PC-9 (cell line): ENCODE results near the gene EXOC4. TPM values are rescaled to one million over a fixed set of nuclear protein-coding genes. Genes with fewer than 3 reads are reported as not detected.

ENCODE experiments used
- BruUV-seq: library from RNA; stranded (reverse); fragments of 400-500 nt; replicated peaks from 2 replicates; lab custom pipeline; 2021; lab: Mats Ljungman, UMichigan
- CTCF ChIA-PET: fragments of 300-600 bp; sonication (Branson Sonifier 250); formaldehyde crosslinking; loops from one replicate; lab custom pipeline; 2022; ENCODE audit warnings: antibody characterized with exemption; lab: Charles Lee
- POLR2A ChIA-PET: fragments of 300-600 bp; sonication (Branson Sonifier 250); formaldehyde crosslinking; loops from one replicate; lab custom pipeline; 2022; ENCODE audit warnings: antibody characterized with exemption; ENCODE audit not compliant: unreplicated experiment; lab: Charles Lee
- DNase-seq, 2 experiments: peaks; one replicate each; pipeline versions ENCODE4 v3.0.0 to v3.0.0-alpha.2; 2015 to 2022; ENCODE audit warnings: mixed read lengths in 1 of 2
- H2AFZ ChIP-seq: fragments of 200-600 bp; sonication (generic); 2 replicates; pipeline ENCODE4 v1.8.1; 2017; ENCODE audit warnings: antibody characterized with exemption
- H3F3A ChIP-seq: fragments of 200-600 bp; sonication (generic); 2 replicates; pipeline ENCODE4 v1.8.1; 2017; ENCODE audit warnings: antibody characterized with exemption, mild to moderate bottlenecking, low read depth; ENCODE audit not compliant: insufficient read depth
- H3K27ac ChIP-seq: fragments of 200-600 bp; sonication (generic); 2 replicates; pipeline ENCODE4 v1.6.1; 2016; ENCODE audit warnings: mixed run types
- H3K27me3 ChIP-seq: fragments of 200-600 bp; sonication (generic); 2 replicates; pipeline ENCODE4 v1.6.1; 2016; ENCODE audit warnings: low read depth, mixed run types; ENCODE audit not compliant: insufficient read depth
- H3K36me3 ChIP-seq: fragments of 200-600 bp; sonication (generic); 2 replicates; pipeline ENCODE4 v1.6.1; 2016; ENCODE audit warnings: low read depth, mixed run types
- H3K4me1 ChIP-seq: fragments of 200-600 bp; sonication (generic); replicated peaks from 2 replicates; pipeline ENCODE4 v1.6.1; 2016; ENCODE audit warnings: mixed run types; ENCODE audit not compliant: insufficient read depth
- H3K4me2 ChIP-seq: fragments of 200-600 bp; sonication (generic); 2 replicates; pipeline ENCODE4 v1.6.1; 2017; ENCODE audit warnings: mixed run types
- H3K4me3 ChIP-seq: fragments of 200-600 bp; sonication (generic); 2 replicates; pipeline ENCODE4 v1.6.1; 2016; ENCODE audit warnings: mixed run types
- H3K79me2 ChIP-seq: fragments of 200-600 bp; sonication (generic); 2 replicates; pipeline ENCODE4 v1.6.1; 2017; ENCODE audit warnings: low read depth, mixed run types
- H3K9me2 ChIP-seq: fragments of 200-600 bp; sonication (generic); 2 replicates; pipeline ENCODE4 v1.8.1; 2017; ENCODE audit warnings: mild to moderate bottlenecking; ENCODE audit not compliant: insufficient read depth
- H3K9me3 ChIP-seq: fragments of 200-600 bp; sonication (generic); 2 replicates; pipeline ENCODE4 v1.8.1; 2016; ENCODE audit warnings: low read depth; ENCODE audit not compliant: insufficient read depth
- H4K20me1 ChIP-seq: fragments of 200-600 bp; sonication (generic); 2 replicates; pipeline ENCODE4 v1.8.1; 2017; ENCODE audit not compliant: insufficient read depth
- EZH2 ChIP-seq: fragments of 200-600 bp; sonication (generic); IDR thresholded peaks from 2 replicates; pipeline ENCODE4 v1.8.0; 2017; ENCODE audit warnings: antibody characterized with exemption, low read depth
- intact Hi-C: fragments of 100-400 bp; cut with micrococcal nuclease; formaldehyde crosslinking; loops from one replicate; pipeline ENCODE4 v1.10.0; 2022; ENCODE audit not compliant: unreplicated experiment
- total RNA-seq: library from RNA; stranded (reverse); gene quantifications from 2 replicates; pipeline ENCODE4 v1.2.3, GENCODE V29; 2021
- TF ChIP-seq, protein P1 (sequence below): fragments of 200-600 bp; sonication (generic); conservative IDR thresholded peaks from 2 replicates; pipeline ENCODE4 v1.6.1; 2017; ENCODE audit warnings: mixed run types, antibody characterized with exemption, mild to moderate bottlenecking, moderate library complexity

The EXOC4 gene
- total RNA-seq, 1 experiment from 2014 or later = 101 TPM

DNA sequence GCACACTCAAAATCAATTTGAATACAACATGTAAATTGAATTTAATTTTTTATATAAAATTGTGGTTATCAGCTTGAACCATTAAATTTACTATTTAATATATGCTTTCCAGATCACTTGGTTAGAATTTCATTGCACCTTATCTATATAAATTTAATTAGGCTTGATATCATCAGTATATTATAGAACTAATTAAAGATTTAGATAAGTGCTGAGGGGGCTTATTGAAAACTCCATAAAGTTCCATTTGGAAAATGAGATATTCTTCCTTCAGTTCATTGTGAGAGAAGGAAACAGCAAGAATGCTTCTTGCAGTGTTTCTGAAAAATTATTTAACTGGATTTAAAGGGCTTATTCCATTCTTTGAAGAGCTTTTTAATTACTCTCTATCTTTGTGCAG lies 788.6 kb downstream of the EXOC4 start:
- Histone ChIP-seq H3K9me3 (no peaks in the 10 kb centered on the region), H3F3A (no peaks in the 10 kb centered on the region), H3K4me3 (no peak overlapping the region), H3K27me3 (no peaks in the 10 kb centered on the region), H4K20me1 (no peaks in the 10 kb centered on the region), H3K79me2 (no peaks in the 10 kb centered on the region), H3K4me1 (no peaks in the 10 kb centered on the region), H2AFZ (no peak overlapping the region), H3K27ac (no peak overlapping the region), H3K36me3 (no peaks in the 10 kb centered on the region), H3K4me2 (no peak overlapping the region), H3K9me2 (no peaks in the 10 kb centered on the region)
- TF ChIP-seq EZH2 = no peak
- TF ChIP-seq, protein P1, sequence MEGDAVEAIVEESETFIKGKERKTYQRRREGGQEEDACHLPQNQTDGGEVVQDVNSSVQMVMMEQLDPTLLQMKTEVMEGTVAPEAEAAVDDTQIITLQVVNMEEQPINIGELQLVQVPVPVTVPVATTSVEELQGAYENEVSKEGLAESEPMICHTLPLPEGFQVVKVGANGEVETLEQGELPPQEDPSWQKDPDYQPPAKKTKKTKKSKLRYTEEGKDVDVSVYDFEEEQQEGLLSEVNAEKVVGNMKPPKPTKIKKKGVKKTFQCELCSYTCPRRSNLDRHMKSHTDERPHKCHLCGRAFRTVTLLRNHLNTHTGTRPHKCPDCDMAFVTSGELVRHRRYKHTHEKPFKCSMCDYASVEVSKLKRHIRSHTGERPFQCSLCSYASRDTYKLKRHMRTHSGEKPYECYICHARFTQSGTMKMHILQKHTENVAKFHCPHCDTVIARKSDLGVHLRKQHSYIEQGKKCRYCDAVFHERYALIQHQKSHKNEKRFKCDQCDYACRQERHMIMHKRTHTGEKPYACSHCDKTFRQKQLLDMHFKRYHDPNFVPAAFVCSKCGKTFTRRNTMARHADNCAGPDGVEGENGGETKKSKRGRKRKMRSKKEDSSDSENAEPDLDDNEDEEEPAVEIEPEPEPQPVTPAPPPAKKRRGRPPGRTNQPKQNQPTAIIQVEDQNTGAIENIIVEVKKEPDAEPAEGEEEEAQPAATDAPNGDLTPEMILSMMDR = no peak
- BruUV-seq = no TSS peak
- intact Hi-C loops = no loop called here
- ChIA-PET POLR2A (no interaction called here), CTCF (no interaction called here)
- DNase-seq = no peak

DNA sequence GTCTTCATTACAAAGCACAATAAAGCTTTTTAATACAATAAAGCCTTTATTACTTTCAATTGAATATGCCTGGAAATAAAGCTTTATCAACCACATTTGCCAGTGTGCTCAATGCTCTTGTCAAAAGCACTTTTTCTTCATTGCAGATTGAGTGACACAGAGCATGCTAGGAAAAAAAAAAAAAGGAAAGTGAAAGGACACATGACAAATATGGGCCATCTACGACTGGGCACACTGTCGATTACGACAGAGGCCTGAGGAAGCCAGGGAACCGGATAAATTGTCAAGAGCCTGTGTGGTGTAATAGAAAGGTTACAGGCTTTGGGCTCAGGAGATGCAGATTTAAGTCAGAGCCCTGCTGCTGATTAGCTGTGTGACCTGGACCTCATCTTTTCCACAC lies 789.4 kb downstream of the EXOC4 start:
- H3K9me2 ChIP-seq = no peaks in the 10 kb centered on the region
- POLR2A ChIA-PET = no interaction called here
- no peaks in the 10 kb centered on the region for H3K36me3 ChIP-seq
- DNase-seq = no peak
- no peak overlapping the region for H3K4me3 ChIP-seq
- no peaks in the 10 kb centered on the region for H3K79me2 ChIP-seq
- H2AFZ ChIP-seq = no peak overlapping the region
- H3K9me3 ChIP-seq = no peaks in the 10 kb centered on the region
- intact Hi-C loops = no loop called here
- H4K20me1 ChIP-seq = no peaks in the 10 kb centered on the region
- H3K4me2 ChIP-seq = no peak overlapping the region
- CTCF ChIA-PET = no interaction called here
- H3F3A ChIP-seq = no peaks in the 10 kb centered on the region
- H3K27ac ChIP-seq = no peak overlapping the region
- H3K4me1 ChIP-seq = no peaks in the 10 kb centered on the region
- BruUV-seq = no TSS peak
- no peaks in the 10 kb centered on the region for H3K27me3 ChIP-seq
- no peak for TF ChIP-seq EZH2
- TF ChIP-seq, protein P1 = no peak

DNA sequence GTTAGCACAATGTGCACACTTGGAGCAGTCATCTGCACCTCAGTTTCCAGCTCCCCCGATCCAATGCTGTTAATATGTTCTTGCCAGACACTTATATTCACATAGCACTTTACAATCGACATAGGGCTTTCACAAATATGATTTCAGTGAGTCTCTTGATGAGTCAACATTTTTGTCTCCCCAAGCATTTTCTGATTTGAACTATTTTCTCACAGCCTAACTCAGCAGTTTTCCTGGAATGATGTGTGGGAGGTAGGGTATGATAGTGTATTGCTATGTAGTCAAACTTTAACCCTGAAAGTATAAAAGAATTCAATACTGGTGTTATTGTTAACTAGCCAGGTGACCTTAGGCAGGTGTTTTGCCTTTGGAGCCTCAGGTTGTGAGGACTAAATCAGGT lies 791.8 kb downstream of the EXOC4 start:
- H3K9me3 ChIP-seq = no peaks in the 10 kb centered on the region
- TF ChIP-seq, protein P1 = no peak
- TF ChIP-seq EZH2 = no peak
- H3K4me3 ChIP-seq = no peak overlapping the region
- no peaks in the 10 kb centered on the region for H3K36me3 ChIP-seq
- ChIA-PET CTCF (no interaction called here), POLR2A (no interaction called here)
- no peaks in the 10 kb centered on the region for H3K27me3 ChIP-seq
- no peaks in the 10 kb centered on the region for H3K4me1 ChIP-seq
- no peak overlapping the region for H2AFZ ChIP-seq
- H4K20me1 ChIP-seq = no peaks in the 10 kb centered on the region
- no peak for DNase-seq
- no TSS peak for BruUV-seq
- H3K4me2 ChIP-seq = no peak overlapping the region
- H3F3A ChIP-seq = no peaks in the 10 kb centered on the region
- H3K9me2 ChIP-seq = no peaks in the 10 kb centered on the region
- H3K27ac ChIP-seq = no peak overlapping the region
- H3K79me2 ChIP-seq = no peaks in the 10 kb centered on the region
- intact Hi-C loops = no loop called here
